ENCODE measurements around the gene KCNK1.

- TF ChIP-seq, protein P1, sequence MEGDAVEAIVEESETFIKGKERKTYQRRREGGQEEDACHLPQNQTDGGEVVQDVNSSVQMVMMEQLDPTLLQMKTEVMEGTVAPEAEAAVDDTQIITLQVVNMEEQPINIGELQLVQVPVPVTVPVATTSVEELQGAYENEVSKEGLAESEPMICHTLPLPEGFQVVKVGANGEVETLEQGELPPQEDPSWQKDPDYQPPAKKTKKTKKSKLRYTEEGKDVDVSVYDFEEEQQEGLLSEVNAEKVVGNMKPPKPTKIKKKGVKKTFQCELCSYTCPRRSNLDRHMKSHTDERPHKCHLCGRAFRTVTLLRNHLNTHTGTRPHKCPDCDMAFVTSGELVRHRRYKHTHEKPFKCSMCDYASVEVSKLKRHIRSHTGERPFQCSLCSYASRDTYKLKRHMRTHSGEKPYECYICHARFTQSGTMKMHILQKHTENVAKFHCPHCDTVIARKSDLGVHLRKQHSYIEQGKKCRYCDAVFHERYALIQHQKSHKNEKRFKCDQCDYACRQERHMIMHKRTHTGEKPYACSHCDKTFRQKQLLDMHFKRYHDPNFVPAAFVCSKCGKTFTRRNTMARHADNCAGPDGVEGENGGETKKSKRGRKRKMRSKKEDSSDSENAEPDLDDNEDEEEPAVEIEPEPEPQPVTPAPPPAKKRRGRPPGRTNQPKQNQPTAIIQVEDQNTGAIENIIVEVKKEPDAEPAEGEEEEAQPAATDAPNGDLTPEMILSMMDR (conservative IDR thresholded peaks at IDR 0.05 in 1 of 2, IDR thresholded peaks at IDR 0.05 in 1 of 2; ENCODE audit: low read depth in 1 of 2, low read length in 2 of 2): no peak
- TF ChIP-seq EZH2 (IDR thresholded peaks at IDR 0.05; ENCODE audit: low read length, missing control alignments): no peak
Observed at GRCh38 chr1:233656032-233656635, 42.2 kb downstream of the KCNK1 start.

All from fibroblast of lung (primary cell).